GM20000 (cell line): ENCODE measurements around the gene SHROOM2.

ENCODE experiments used
- DNase-seq: peaks from one replicate; pipeline ENCODE4 v3.0.0; 2012; ENCODE audit warnings: low spot score
- TF ChIP-seq, protein P1 (sequence below): IDR thresholded peaks from 2 replicates; pipeline ENCODE4 v1.5.1; 2012; ENCODE audit warnings: mild to moderate bottlenecking, control low read depth; ENCODE audit errors: extremely low read depth, missing control alignments

The SHROOM2 gene

DNA sequence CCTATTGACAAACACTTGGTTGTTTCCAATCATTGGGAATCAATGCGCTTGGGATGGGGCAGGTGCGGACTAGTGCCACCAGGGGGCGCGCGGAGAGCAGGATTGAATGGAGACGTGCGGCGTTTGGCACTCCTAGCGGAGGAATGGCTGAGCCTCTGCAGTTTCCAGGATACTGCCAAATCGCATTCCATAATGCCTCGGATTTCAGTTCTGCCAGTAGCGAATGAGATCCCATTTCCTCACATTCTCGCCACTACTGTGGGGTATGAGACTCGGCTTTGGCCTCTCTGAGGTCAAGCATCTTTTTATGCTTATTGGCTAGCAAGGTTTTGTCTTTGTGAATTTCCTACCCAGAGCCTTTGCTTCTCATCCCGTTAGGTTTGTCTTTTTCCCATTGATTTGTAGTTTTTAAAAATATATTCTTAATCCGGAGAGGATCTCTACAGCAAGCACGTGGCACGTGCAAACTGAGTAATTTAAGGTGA lies 209.7 kb downstream of the SHROOM2 start:
- TF ChIP-seq, protein P1, sequence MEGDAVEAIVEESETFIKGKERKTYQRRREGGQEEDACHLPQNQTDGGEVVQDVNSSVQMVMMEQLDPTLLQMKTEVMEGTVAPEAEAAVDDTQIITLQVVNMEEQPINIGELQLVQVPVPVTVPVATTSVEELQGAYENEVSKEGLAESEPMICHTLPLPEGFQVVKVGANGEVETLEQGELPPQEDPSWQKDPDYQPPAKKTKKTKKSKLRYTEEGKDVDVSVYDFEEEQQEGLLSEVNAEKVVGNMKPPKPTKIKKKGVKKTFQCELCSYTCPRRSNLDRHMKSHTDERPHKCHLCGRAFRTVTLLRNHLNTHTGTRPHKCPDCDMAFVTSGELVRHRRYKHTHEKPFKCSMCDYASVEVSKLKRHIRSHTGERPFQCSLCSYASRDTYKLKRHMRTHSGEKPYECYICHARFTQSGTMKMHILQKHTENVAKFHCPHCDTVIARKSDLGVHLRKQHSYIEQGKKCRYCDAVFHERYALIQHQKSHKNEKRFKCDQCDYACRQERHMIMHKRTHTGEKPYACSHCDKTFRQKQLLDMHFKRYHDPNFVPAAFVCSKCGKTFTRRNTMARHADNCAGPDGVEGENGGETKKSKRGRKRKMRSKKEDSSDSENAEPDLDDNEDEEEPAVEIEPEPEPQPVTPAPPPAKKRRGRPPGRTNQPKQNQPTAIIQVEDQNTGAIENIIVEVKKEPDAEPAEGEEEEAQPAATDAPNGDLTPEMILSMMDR: peak; percentile 66
- DNase-seq: peak; percentile 74

DNA sequence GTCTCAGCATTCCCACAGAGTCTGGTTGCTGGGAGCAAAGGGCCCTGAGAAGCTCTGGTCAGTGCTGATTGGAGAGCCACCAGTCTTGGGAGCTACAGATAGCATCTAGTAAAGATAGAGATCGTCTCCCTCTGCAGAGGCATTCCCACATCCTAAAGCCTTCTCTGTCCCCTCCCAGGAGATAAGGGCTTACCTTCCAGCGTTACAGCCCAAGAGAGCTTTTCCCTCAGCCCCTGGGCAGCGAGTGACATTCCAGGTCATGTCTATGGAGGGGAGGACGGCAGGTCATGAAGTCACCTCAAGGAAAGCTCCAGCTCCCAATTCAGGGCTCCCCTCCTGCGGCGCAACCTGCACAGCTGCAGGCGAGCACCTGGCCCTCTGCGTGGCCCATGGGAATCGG lies 210.8 kb downstream of the SHROOM2 start:
- TF ChIP-seq, protein P1: no peak
- no peak for DNase-seq

DNA sequence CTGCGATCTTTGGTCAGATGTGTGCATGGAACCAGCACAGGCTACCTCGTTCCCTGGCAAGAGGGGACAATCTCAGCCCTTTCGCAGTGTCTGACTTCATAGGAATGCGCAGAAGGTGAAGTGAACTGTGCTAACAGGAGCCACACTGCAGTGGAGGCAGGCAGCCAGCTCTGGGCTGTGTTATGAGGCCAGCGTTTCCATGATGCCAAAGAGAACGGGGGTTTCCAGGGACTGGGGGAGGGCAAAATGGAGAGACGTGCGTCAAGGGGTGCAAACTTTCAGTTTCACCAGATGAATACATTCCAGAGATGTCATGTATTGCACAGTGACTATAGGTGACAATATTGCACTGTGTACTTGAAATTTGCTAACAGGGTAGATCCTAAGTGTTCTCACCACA lies 211.3 kb downstream of the SHROOM2 start:
- TF ChIP-seq, protein P1: no peak
- DNase-seq: peak; percentile 41
